OCI-LY1 (cell line): Measurements from ENCODE around the gene CARMIL1.

Experiments used
- H2AFZ ChIP-seq: fragments of 200-600 bp; sonication (generic), shearing (Covaris generic); 2 replicates; pipeline ENCODE4 v1.6.0; 2014; ENCODE audit warnings: antibody characterized with exemption, mild to moderate bottlenecking, low read length
- H3F3A ChIP-seq: fragments of 200-600 bp; sonication (generic), shearing (Covaris generic); 2 replicates; pipeline ENCODE4 v1.6.0; 2014; ENCODE audit warnings: mild to moderate bottlenecking, antibody characterized with exemption, low read length, moderate library complexity; ENCODE audit not compliant: insufficient read depth
- H3K27ac ChIP-seq: fragments of 200-600 bp; sonication (generic); 2 replicates; pipeline ENCODE4 v1.5.1; 2014; ENCODE audit warnings: low read length, mixed run types, mild to moderate bottlenecking, low read depth; ENCODE audit not compliant: poor library complexity, severe bottlenecking
- H3K27me3 ChIP-seq: fragments of 200-600 bp; sonication (generic); 2 replicates; pipeline ENCODE4 v1.6.0; 2014; ENCODE audit warnings: antibody characterized with exemption, mild to moderate bottlenecking, low read length, moderate library complexity; ENCODE audit not compliant: insufficient read depth
- H3K36me3 ChIP-seq: fragments of 200-600 bp; sonication (generic); 2 replicates; pipeline ENCODE4 v1.6.1; 2014; ENCODE audit warnings: mild to moderate bottlenecking, antibody characterized with exemption, low read length, moderate library complexity, mixed read lengths; ENCODE audit not compliant: insufficient read depth
- H3K4me1 ChIP-seq: fragments of 200-600 bp; sonication (generic); 2 replicates; pipeline ENCODE4 v1.5.1; 2014; ENCODE audit warnings: mild to moderate bottlenecking, low read length, moderate library complexity; ENCODE audit not compliant: insufficient read depth, severe bottlenecking
- H3K4me2 ChIP-seq: fragments of 200-600 bp; sonication (generic), shearing (Covaris generic); 2 replicates; pipeline ENCODE4 v1.6.1; 2014; ENCODE audit warnings: low read length
- H3K4me3 ChIP-seq: fragments of 200-600 bp; sonication (generic); 2 replicates; pipeline ENCODE4 v1.5.1; 2014; ENCODE audit warnings: low read length, low read depth, mild to moderate bottlenecking, mixed read lengths; ENCODE audit not compliant: poor library complexity, severe bottlenecking
- H3K79me2 ChIP-seq: fragments of 200-600 bp; shearing (Covaris generic); 2 replicates; pipeline ENCODE4 v1.6.1; 2016; ENCODE audit warnings: mixed run types, low read length, mixed read lengths; ENCODE audit not compliant: insufficient read depth
- H3K9ac ChIP-seq: fragments of 200-600 bp; sonication (generic), shearing (Covaris generic); 2 replicates; pipeline ENCODE4 v1.6.1; 2014; ENCODE audit warnings: mild to moderate bottlenecking, low read length, mixed read lengths
- H3K9me2 ChIP-seq: fragments of 200-600 bp; sonication (generic), shearing (Covaris generic); 2 replicates; pipeline ENCODE4 v1.6.1; 2014; ENCODE audit warnings: low read depth, mild to moderate bottlenecking, low read length, mixed read lengths
- H3K9me3 ChIP-seq: fragments of 200-600 bp; shearing (Covaris generic); 2 replicates; pipeline ENCODE4 v1.6.1; 2014; ENCODE audit warnings: low read length, mixed read lengths
- H4K20me1 ChIP-seq: fragments of 200-600 bp; sonication (generic), shearing (Covaris generic); 2 replicates; pipeline ENCODE4 v1.6.0; 2016; ENCODE audit warnings: mild to moderate bottlenecking, low read length; ENCODE audit not compliant: insufficient read depth
- CTCF ChIP-seq: fragments of 200-600 bp; sonication (generic), shearing (Covaris generic); IDR thresholded peaks from 2 replicates; pipeline ENCODE4 v1.5.1; 2017; ENCODE audit warnings: mild to moderate bottlenecking, antibody characterized with exemption, low read length, moderate library complexity, mixed read lengths
- EZH2 ChIP-seq: fragments of 200-600 bp; sonication (generic), shearing (Covaris generic); IDR thresholded peaks from 2 replicates; pipeline ENCODE4 v1.8.0; 2017; ENCODE audit warnings: borderline replicate concordance, mixed run types, mild to moderate bottlenecking, antibody characterized with exemption, low read length, moderate library complexity, mixed read lengths

The CARMIL1 gene

GRCh38 chr6:25615471-25615870 is 336.3 kb downstream of the CARMIL1 start:
- Histone ChIP-seq H4K20me1 (no peaks in the 10 kb centered on the region), H3K27ac (no peak overlapping the region), H3K4me2 (no peak overlapping the region), H3K27me3 (no peaks in the 10 kb centered on the region), H2AFZ (no peak overlapping the region), H3F3A (no peaks in the 10 kb centered on the region), H3K9me3 (no peaks in the 10 kb centered on the region), H3K9me2 (no peaks in the 10 kb centered on the region), H3K36me3 (peaks cover 31% of the 10 kb centered on the region; the same call in 1 of the 2 replicates), H3K4me3 (no peak overlapping the region), H3K4me1 (no peaks in the 10 kb centered on the region), H3K9ac (no peak overlapping the region), H3K79me2 (no peaks in the 10 kb centered on the region)
- TF ChIP-seq EZH2, result no peak
- no peak for TF ChIP-seq CTCF

GRCh38 chr6:25617997-25618396 is 338.8 kb downstream of the CARMIL1 start:
- H3K9ac ChIP-seq, result no peak overlapping the region
- no peaks in the 10 kb centered on the region for H3K27me3 ChIP-seq

GRCh38 chr6:25619217-25619616 is 340.0 kb downstream of the CARMIL1 start:
- TF ChIP-seq EZH2, result no peak
- no peak for TF ChIP-seq CTCF
- no peak overlapping the region for H3K4me2 ChIP-seq
- no peak overlapping the region for H2AFZ ChIP-seq
- H3K9me3 ChIP-seq, result no peaks in the 10 kb centered on the region
- no peaks in the 10 kb centered on the region for H3K27me3 ChIP-seq
- H3F3A ChIP-seq, result no peaks in the 10 kb centered on the region
- no peaks in the 10 kb centered on the region for H4K20me1 ChIP-seq
- H3K79me2 ChIP-seq, result no peaks in the 10 kb centered on the region
- no peaks in the 10 kb centered on the region for H3K36me3 ChIP-seq
- no peak overlapping the region for H3K27ac ChIP-seq
- H3K9ac ChIP-seq, result no peak overlapping the region
- no peak overlapping the region for H3K4me3 ChIP-seq
- no peaks in the 10 kb centered on the region for H3K9me2 ChIP-seq
- no peaks in the 10 kb centered on the region for H3K4me1 ChIP-seq

More at GRCh38 chr6:25617997-25618396, 338.8 kb downstream of the CARMIL1 start:
- no peaks in the 10 kb centered on the region for H3K9me3 ChIP-seq
- no peak overlapping the region for H3K27ac ChIP-seq
- H2AFZ ChIP-seq, result no peak overlapping the region
- no peak overlapping the region for H3K4me2 ChIP-seq
- no peaks in the 10 kb centered on the region for H3K4me1 ChIP-seq
- H3F3A ChIP-seq, result no peaks in the 10 kb centered on the region
- H4K20me1 ChIP-seq, result no peaks in the 10 kb centered on the region
- no peaks in the 10 kb centered on the region for H3K9me2 ChIP-seq
- TF ChIP-seq EZH2, result no peak
- TF ChIP-seq CTCF, result no peak
- H3K79me2 ChIP-seq, result no peaks in the 10 kb centered on the region
- H3K36me3 ChIP-seq, result peaks cover 10% of the 10 kb centered on the region; the same call in 1 of the 2 replicates
- no peak overlapping the region for H3K4me3 ChIP-seq
